ENCODE measurements around the gene ZNF503.

- TF ChIP-seq CTCF (IDR thresholded peaks at IDR 0.05) (no peak), POLR2A (IDR thresholded peaks at IDR 0.05) (no peak)
These were observed 48.0 kb upstream of the ZNF503 start for GRCh38 chr10:75449382-75450074.

Data from esophagus squamous epithelium (tissue), 4 donors.